Activated naive CD4-positive, alpha-beta T cell treated with anti-CD3 and anti-CD28 coated beads, Interleukin-2, amount 10 ng/mL, durations not matched to agents 7 days and 5 days (primary cell): ENCODE results near the gene CCT4.
"Not testable (repeated sequence)": the region's sequence is repeated elsewhere in the genome, so short reads cannot be mapped to it uniquely, and the experiment has no call there.

ENCODE experiments used
- CTCF ChIA-PET: fragments of 350-600 bp; sonication (Branson Sonifier 250); formaldehyde crosslinking; loops from one replicate; lab custom pipeline; 2021; ENCODE audit warnings: antibody characterized with exemption; lab: Charles Lee
- DNase-seq: peaks from one replicate; pipeline ENCODE4 v3.0.0-alpha.2; 2020
- H3K27ac Mint-ChIP-seq: one replicate; pipeline ENCODE4 v1.8.0; 2021; ENCODE audit warnings: mild to moderate bottlenecking, moderate library complexity, mixed read lengths
- H3K27me3 Mint-ChIP-seq: one replicate; pipeline ENCODE4 v1.8.0; 2021; ENCODE audit warnings: mild to moderate bottlenecking, mixed read lengths
- H3K36me3 Mint-ChIP-seq: one replicate; pipeline ENCODE4 v1.8.0; 2021; ENCODE audit warnings: mixed read lengths
- H3K4me1 Mint-ChIP-seq: one replicate; pipeline ENCODE4 v1.8.0; 2021; ENCODE audit warnings: mixed read lengths
- H3K4me3 Mint-ChIP-seq: one replicate; pipeline ENCODE4 v1.8.0; 2021; ENCODE audit warnings: mild to moderate bottlenecking, moderate library complexity, mixed read lengths
- H3K9me3 Mint-ChIP-seq: one replicate; pipeline ENCODE4 v1.8.0; 2021; ENCODE audit warnings: mixed read lengths

CCT4 gene

GRCh38 chr2:61888267-61889055, at the start of gene CCT4:
Gene CCT4 (minus strand): TSS chr2:61888656. CDS start chr2:61888507, 149 bp downstream.
- peaks cover 22% of the 10 kb centered on the region for H3K36me3 Mint-ChIP-seq
- peak within 1 kb of the TSS; percentile 98 for H3K4me3 Mint-ChIP-seq
- peak; percentile 88 for DNase-seq
- peaks cover 4% of the 10 kb centered on the region for H3K27me3 Mint-ChIP-seq
- peak within 1 kb of the TSS; percentile 99 for H3K27ac Mint-ChIP-seq
- no peaks in the 10 kb centered on the region for H3K9me3 Mint-ChIP-seq
- peaks cover 29% of the 10 kb centered on the region for H3K4me1 Mint-ChIP-seq
- CTCF ChIA-PET, result interaction anchor here (0.7 to 0.8 kb wide), 2 partner anchors 14 to 34 kb away, joined by 3 read pairs; no protein-coding TSS in a partner anchor

- Mint-ChIP-seq H3K27me3 (no peaks in the 10 kb centered on the region), H3K36me3 (no peaks in the 10 kb centered on the region), H3K9me3 (no peaks in the 10 kb centered on the region), H3K27ac (no peak overlapping the region), H3K4me3 (no peak overlapping the region), H3K4me1 (no peaks in the 10 kb centered on the region)
- no peak for DNase-seq
- CTCF ChIA-PET, result interaction anchor here (0.5 kb wide), 1 partner anchor 512 kb away, joined by 3 read pairs; no protein-coding TSS in a partner anchor
These were observed 49.4 kb upstream of the CCT4 start for GRCh38 chr2:61937886-61938285.

- no peaks in the 10 kb centered on the region for H3K9me3 Mint-ChIP-seq
- H3K27me3 Mint-ChIP-seq, result no peaks in the 10 kb centered on the region
- no peak overlapping the region for H3K4me3 Mint-ChIP-seq
- H3K4me1 Mint-ChIP-seq, result no peaks in the 10 kb centered on the region
- CTCF ChIA-PET, result no interaction called here
- no peak overlapping the region for H3K27ac Mint-ChIP-seq
- H3K36me3 Mint-ChIP-seq, result no peaks in the 10 kb centered on the region
- DNase-seq, result no peak
These were observed 48.6 kb upstream of the CCT4 start for GRCh38 chr2:61937098-61937497.

GRCh38 chr2:61928826-61929461, 40.5 kb upstream of the CCT4 start:
- no peaks in the 10 kb centered on the region for H3K27me3 Mint-ChIP-seq

GRCh38 chr2:61926531-61927477, 38.3 kb upstream of the CCT4 start:
- CTCF ChIA-PET, result interaction anchor here (1.7 kb wide), 1 partner anchor 7 kb away, joined by 5 read pairs; no protein-coding TSS in a partner anchor
- Mint-ChIP-seq H3K9me3 (no peaks in the 10 kb centered on the region), H3K4me1 (no peaks in the 10 kb centered on the region), H3K27me3 (no peaks in the 10 kb centered on the region), H3K36me3 (no peaks in the 10 kb centered on the region), H3K27ac (no peak overlapping the region), H3K4me3 (no peak overlapping the region)
- DNase-seq, result no peak

More at GRCh38 chr2:61928826-61929461, 40.5 kb upstream of the CCT4 start:
- no peaks in the 10 kb centered on the region for H3K4me1 Mint-ChIP-seq
- H3K9me3 Mint-ChIP-seq, result no peaks in the 10 kb centered on the region
- H3K27ac Mint-ChIP-seq, result no peak overlapping the region
- no peak overlapping the region for H3K4me3 Mint-ChIP-seq
- DNase-seq, result no peak
- no peaks in the 10 kb centered on the region for H3K36me3 Mint-ChIP-seq
- CTCF ChIA-PET, result interaction anchor here (0.7 to 1.7 kb wide), 2 partner anchors 10 to 13 kb away, joined by 3 to 5 read pairs; no protein-coding TSS in a partner anchor

- Mint-ChIP-seq H3K4me3 (no peak overlapping the region), H3K36me3 (no peaks in the 10 kb centered on the region), H3K9me3 (no peaks in the 10 kb centered on the region), H3K4me1 (no peaks in the 10 kb centered on the region), H3K27ac (no peak overlapping the region), H3K27me3 (no peaks in the 10 kb centered on the region)
- CTCF ChIA-PET, result interaction anchor here (0.6 to 0.9 kb wide), 2 partner anchors 486 to 551 kb away, joined by 3 to 5 read pairs; no protein-coding TSS in a partner anchor
- DNase-seq, result no peak
These were observed 36.6 kb upstream of the CCT4 start for GRCh38 chr2:61924895-61925663.

GRCh38 chr2:61922714-61923113, 34.3 kb upstream of the CCT4 start:
- H3K9me3 Mint-ChIP-seq, result no peaks in the 10 kb centered on the region
- H3K36me3 Mint-ChIP-seq, result no peaks in the 10 kb centered on the region
- DNase-seq, result no peak
- CTCF ChIA-PET, result no interaction called here
- H3K4me3 Mint-ChIP-seq, result no peak overlapping the region
- no peaks in the 10 kb centered on the region for H3K27me3 Mint-ChIP-seq
- H3K27ac Mint-ChIP-seq, result no peak overlapping the region
- no peaks in the 10 kb centered on the region for H3K4me1 Mint-ChIP-seq

GRCh38 chr2:61920548-61920947, 32.1 kb upstream of the CCT4 start:
- Mint-ChIP-seq H3K36me3 (no peaks in the 10 kb centered on the region), H3K27me3 (no peaks in the 10 kb centered on the region), H3K4me3 (no peak overlapping the region), H3K4me1 (no peaks in the 10 kb centered on the region), H3K9me3 (no peaks in the 10 kb centered on the region), H3K27ac (no peak overlapping the region)
- DNase-seq, result no peak
- CTCF ChIA-PET, result interaction anchor here (1.0 to 2.2 kb wide), 2 partner anchors 9 to 855 kb away, joined by 3 to 7 read pairs; no protein-coding TSS in a partner anchor

GRCh38 chr2:61914794-61915193, 26.3 kb upstream of the CCT4 start:
- H3K36me3 Mint-ChIP-seq, H3K4me1 Mint-ChIP-seq, H3K27ac Mint-ChIP-seq, DNase-seq, CTCF ChIA-PET, H3K4me3 Mint-ChIP-seq, H3K9me3 Mint-ChIP-seq, H3K27me3 Mint-ChIP-seq: not testable (repeated sequence)

GRCh38 chr2:61911510-61911909, 23.1 kb upstream of the CCT4 start:
- Mint-ChIP-seq H3K27me3 (no peaks in the 10 kb centered on the region), H3K9me3 (no peaks in the 10 kb centered on the region), H3K4me1 (peaks cover 13% of the 10 kb centered on the region), H3K4me3 (no peak overlapping the region), H3K27ac (no peak overlapping the region), H3K36me3 (no peaks in the 10 kb centered on the region)
- no peak for DNase-seq
- CTCF ChIA-PET, result interaction anchor here (0.7 kb wide), 1 partner anchor 9 kb away, joined by 3 read pairs; no protein-coding TSS in a partner anchor

- H3K9me3 Mint-ChIP-seq, result no peaks in the 10 kb centered on the region
- no peak for DNase-seq
- no peak overlapping the region for H3K4me3 Mint-ChIP-seq
- no peak overlapping the region for H3K27ac Mint-ChIP-seq
- no peaks in the 10 kb centered on the region for H3K36me3 Mint-ChIP-seq
- CTCF ChIA-PET, result no interaction called here
- no peaks in the 10 kb centered on the region for H3K27me3 Mint-ChIP-seq
- H3K4me1 Mint-ChIP-seq, result peaks cover 19% of the 10 kb centered on the region
These were observed 22.1 kb upstream of the CCT4 start for GRCh38 chr2:61910603-61911002.

GRCh38 chr2:61909116-61909515, 20.7 kb upstream of the CCT4 start:
- Mint-ChIP-seq H3K4me1 (peaks cover 29% of the 10 kb centered on the region), H3K36me3 (no peaks in the 10 kb centered on the region), H3K4me3 (no peak overlapping the region), H3K27ac (no peak overlapping the region), H3K27me3 (no peaks in the 10 kb centered on the region), H3K9me3 (no peaks in the 10 kb centered on the region)
- DNase-seq, result no peak
- CTCF ChIA-PET, result interaction anchor here (1.6 kb wide), 1 partner anchor 11 kb away, joined by 3 read pairs; no protein-coding TSS in a partner anchor

- CTCF ChIA-PET, result no interaction called here
- peak overlapping the region; percentile 95 for H3K4me3 Mint-ChIP-seq
- H3K36me3 Mint-ChIP-seq, result no peaks in the 10 kb centered on the region
- no peak for DNase-seq
- H3K27ac Mint-ChIP-seq, result peak overlapping the region; percentile 67
- H3K9me3 Mint-ChIP-seq, result no peaks in the 10 kb centered on the region
- H3K4me1 Mint-ChIP-seq, result peaks cover 29% of the 10 kb centered on the region
- H3K27me3 Mint-ChIP-seq, result no peaks in the 10 kb centered on the region
These were observed 17.7 kb upstream of the CCT4 start for GRCh38 chr2:61906186-61906470.
